ENCODE results near the gene MNS1. TPM values are rescaled to one million over a fixed set of nuclear protein-coding genes. Genes with fewer than 3 reads are reported as not detected.

The MNS1 gene
- total and polyA plus RNA-seq, 9 of the 15 experiments (the other 6 are each of a cell fraction or from before 2014, with no cell fraction given), result 1.1 to 10.3 (median 2.5) TPM

GRCh38 chr15:56428821-56429458 lies 36.0 kb downstream of the MNS1 start:
- ATAC-seq (0 out of 3 replicates have a peak, but pooled peaks have one; percentile 60), DNase-seq (ENCODE audit: extremely low read depth in 1 of 4, low spot score in 3 of 4) (peak; percentile 8 to 36 (median 16)), FAIRE-seq (peak; percentile 87)
- ChIA-PET CTCF (ENCODE audit: low intra/inter-chr PET ratio) (interaction anchor here (0.7 to 2.0 kb wide), 5 partner anchors 180 to 1211 kb away, joined by 3 to 21 read pairs (median 4); no protein-coding TSS in a partner anchor), POLR2A (no interaction called here)
- no TSS peak for BruUV-seq (replicated peaks)
- intact Hi-C loops (cut with micrococcal nuclease) (loop anchor here (1.0 to 10.0 kb wide), 4 partner anchors 180 to 782 kb away; no protein-coding TSS in a partner anchor), in situ Hi-C loops (cut with MboI) (no loop called here)
- no peak overlapping the region for H2AFZ ChIP-seq (ENCODE audit: low read depth, low read length)
- H3K9me1 ChIP-seq (ENCODE audit: control insufficient read depth, insufficient read depth, low read length), result no peaks in the 10 kb centered on the region
- no peak overlapping the region for H3K4me3 ChIP-seq
- H3K27me3 ChIP-seq (ENCODE audit: control insufficient read depth in 2 of 2, insufficient read depth in 2 of 2, low read length in 2 of 2), result no peaks in the 10 kb centered on the region
- H3K4me1 ChIP-seq (replicated peaks in 1 of 2; ENCODE audit: control insufficient read depth in 2 of 2, insufficient read depth in 2 of 2, low read length in 2 of 2), result no peaks in the 10 kb centered on the region
- H3K9me3 ChIP-seq (replicated peaks; ENCODE audit: control insufficient read depth, insufficient read depth, low read depth, low read length), result no peaks in the 10 kb centered on the region
- WGBS (ENCODE audit: insufficient coverage, low coverage, missing lambda C conversion rate), result 3% methylated on average over 2 of the region's 2 CpGs
- H3K79me2 ChIP-seq (ENCODE audit: control insufficient read depth, insufficient read depth, low read length), result no peaks in the 10 kb centered on the region
- H3K27ac ChIP-seq (ENCODE audit: extremely low read depth, low read depth, low read length), result no peak overlapping the region
- H3K4me2 ChIP-seq (ENCODE audit: insufficient read depth, low read length), result no peak overlapping the region
- no peaks in the 10 kb centered on the region for H4K20me1 ChIP-seq (replicated peaks; ENCODE audit: control insufficient read depth, insufficient read depth, low read length)
- H3K9ac ChIP-seq (ENCODE audit: insufficient read depth in 1 of 2, low read depth in 2 of 2, low read length in 2 of 2), result no peak overlapping the region
- no peaks in the 10 kb centered on the region for H3K36me3 ChIP-seq (ENCODE audit: control insufficient read depth, insufficient read depth, low read length)
- no peak for TF ChIP-seq ZNF23 (CRISPR knock-in tag; IDR thresholded peaks at IDR 0.05)
- peak; percentile 81 to 97 for TF ChIP-seq RAD21 (CRISPR knock-in tag; conservative IDR thresholded peaks at IDR 0.05 in 1 of 2, IDR thresholded peaks at IDR 0.05 in 1 of 2)
- TF ChIP-seq RB1 (IDR thresholded peaks at IDR 0.05; ENCODE audit: low read depth), result no peak
- TF ChIP-seq RBM39 (optimal IDR thresholded peaks at IDR 0.05; ENCODE audit: low read depth, low read length), result no peak
- TF ChIP-seq NKRF (IDR thresholded peaks at IDR 0.05; ENCODE audit: borderline replicate concordance), result no peak
- peak in 2 of 3 experiments; percentile 45 to 80; a peak in 4 of 6 replicates for TF ChIP-seq CTCF (IDR thresholded peaks at IDR 0.05 in 2 of 3, conservative IDR thresholded peaks at IDR 0.05 in 1 of 3; ENCODE audit: insufficient read depth in 2 of 3, low read depth in 1 of 3, low read length in 3 of 3)
- peak; percentile 44; the same call in 1 of the 2 replicates for TF ChIP-seq SMC3 (conservative IDR thresholded peaks at IDR 0.05; ENCODE audit: insufficient read depth, low read depth, low read length)
- TF ChIP-seq, protein P1, sequence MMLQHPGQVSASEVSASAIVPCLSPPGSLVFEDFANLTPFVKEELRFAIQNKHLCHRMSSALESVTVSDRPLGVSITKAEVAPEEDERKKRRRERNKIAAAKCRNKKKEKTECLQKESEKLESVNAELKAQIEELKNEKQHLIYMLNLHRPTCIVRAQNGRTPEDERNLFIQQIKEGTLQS (IDR thresholded peaks at IDR 0.05), result peak; percentile 35; the same call in 1 of the 2 replicates
- TF ChIP-seq, protein P1 (CRISPR knock-in tag; conservative IDR thresholded peaks at IDR 0.05), result no peak
- TF ChIP-seq ZNF75A (CRISPR knock-in tag; IDR thresholded peaks at IDR 0.05), result no peak
- TF ChIP-seq, protein P2, sequence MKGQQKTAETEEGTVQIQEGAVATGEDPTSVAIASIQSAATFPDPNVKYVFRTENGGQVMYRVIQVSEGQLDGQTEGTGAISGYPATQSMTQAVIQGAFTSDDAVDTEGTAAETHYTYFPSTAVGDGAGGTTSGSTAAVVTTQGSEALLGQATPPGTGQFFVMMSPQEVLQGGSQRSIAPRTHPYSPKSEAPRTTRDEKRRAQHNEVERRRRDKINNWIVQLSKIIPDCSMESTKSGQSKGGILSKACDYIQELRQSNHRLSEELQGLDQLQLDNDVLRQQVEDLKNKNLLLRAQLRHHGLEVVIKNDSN (CRISPR knock-in tag; IDR thresholded peaks at IDR 0.05), result no peak
- no peak for TF ChIP-seq CEBPG (CRISPR knock-in tag; IDR thresholded peaks at IDR 0.05)
- TF ChIP-seq CEBPG (tag; conservative IDR thresholded peaks at IDR 0.05 in 1 of 2, IDR thresholded peaks at IDR 0.05 in 1 of 2), result 0 out of 4 replicates have a peak, but pooled peaks of 1 of the 2 experiments have one; percentile 4
- TF ChIP-seq ID3 (CRISPR knock-in tag; IDR thresholded peaks at IDR 0.05), result no peak
- TF ChIP-seq ID3 (tag; IDR thresholded peaks at IDR 0.05), result no peak

Data from K562 (cell line).